NT2/D1 (cell line): ENCODE results near the gene RNU1-4.
"Not testable (repeated sequence)": the region's sequence is repeated elsewhere in the genome, so short reads cannot be mapped to it uniquely, and the experiment has no call there.

Source experiments
- SUZ12 ChIP-seq: IDR thresholded peaks from 2 replicates; pipeline ENCODE4 v1.6.1; 2011; ENCODE audit not compliant: insufficient read length, insufficient read depth; ENCODE audit errors: extremely low read depth
- YY1 ChIP-seq: IDR thresholded peaks from 2 replicates; pipeline ENCODE4 v1.6.1; 2011; ENCODE audit not compliant: insufficient read length, insufficient read depth
- ZNF274 ChIP-seq: IDR thresholded peaks from 2 replicates; pipeline ENCODE4 v1.6.1; 2011; ENCODE audit warnings: mild to moderate bottlenecking, low read depth, low read length

DNA sequence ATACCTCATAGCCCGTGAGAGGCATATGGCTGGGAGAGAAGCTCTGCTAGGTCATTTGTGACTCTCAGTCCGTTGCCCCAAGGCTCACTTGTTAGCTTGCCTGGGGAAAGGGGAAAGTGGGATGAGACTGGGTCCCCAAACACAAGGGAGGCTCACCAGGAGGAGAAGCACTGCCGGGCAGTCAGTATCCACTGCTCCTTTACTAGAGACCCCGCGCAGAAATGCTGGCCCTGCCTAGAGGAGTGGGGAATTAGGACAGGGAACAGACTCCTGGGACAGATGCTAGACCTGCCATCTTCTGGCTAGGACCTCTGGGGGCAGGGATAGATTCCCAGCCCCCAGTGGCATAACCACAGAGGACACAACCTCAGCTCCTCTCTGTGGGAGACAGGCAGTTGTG lies 17.7 kb downstream of the RNU1-4 start:
- TF ChIP-seq ZNF274, YY1, SUZ12: not testable (repeated sequence)
